KOPT-K1 (cell line): ENCODE data around the gene FPGT.
"Not testable (repeated sequence)": the region's sequence is repeated elsewhere in the genome, so short reads cannot be mapped to it uniquely, and the experiment has no call there.

Source experiments
- H3K27ac ChIP-seq: fragments of 200-600 bp; sonication (generic); 2 replicates; pipeline ENCODE4 v1.5.1; 2016; ENCODE audit warnings: antibody characterized with exemption, mild to moderate bottlenecking, low read depth, low read length; ENCODE audit not compliant: poor library complexity, severe bottlenecking
- H3K36me3 ChIP-seq: fragments of 200-600 bp; sonication (generic); 2 replicates; pipeline ENCODE4 v1.5.1; 2017; ENCODE audit warnings: antibody characterized with exemption, mild to moderate bottlenecking, low read length, moderate library complexity; ENCODE audit not compliant: insufficient read depth
- H3K9me3 ChIP-seq: fragments of 200-600 bp; sonication (generic); 2 replicates; pipeline ENCODE4 v1.5.1; 2017; ENCODE audit warnings: antibody characterized with exemption, low read length, mild to moderate bottlenecking; ENCODE audit not compliant: insufficient read depth, poor library complexity, severe bottlenecking

The FPGT gene

DNA sequence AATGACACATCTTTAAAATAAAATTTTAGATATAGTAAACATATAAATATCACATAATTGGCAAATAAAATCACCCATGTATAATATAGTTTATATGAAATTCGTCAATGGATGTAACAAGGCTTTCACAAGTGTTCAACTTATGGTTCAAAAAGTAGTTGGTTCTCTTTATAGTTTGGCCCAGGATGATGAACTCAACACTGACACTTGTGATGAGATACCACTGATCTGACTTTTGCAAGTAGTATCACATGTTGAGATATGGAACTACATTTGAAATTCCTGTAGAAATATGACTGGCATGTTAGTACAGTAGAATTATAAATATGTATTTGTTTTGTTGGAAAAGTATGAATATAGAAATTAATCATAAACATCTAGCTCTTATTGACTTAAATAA is 39.0 kb downstream of the FPGT start:
- H3K27ac ChIP-seq, result no peak overlapping the region
- H3K36me3 ChIP-seq, result no peaks in the 10 kb centered on the region
- H3K9me3 ChIP-seq, result no peaks in the 10 kb centered on the region

- no peaks in the 10 kb centered on the region for H3K36me3 ChIP-seq
- no peaks in the 10 kb centered on the region for H3K9me3 ChIP-seq
- H3K27ac ChIP-seq, result no peak overlapping the region
These were observed 39.7 kb downstream of the FPGT start for GRCh38 chr1:74237787-74238186.

DNA sequence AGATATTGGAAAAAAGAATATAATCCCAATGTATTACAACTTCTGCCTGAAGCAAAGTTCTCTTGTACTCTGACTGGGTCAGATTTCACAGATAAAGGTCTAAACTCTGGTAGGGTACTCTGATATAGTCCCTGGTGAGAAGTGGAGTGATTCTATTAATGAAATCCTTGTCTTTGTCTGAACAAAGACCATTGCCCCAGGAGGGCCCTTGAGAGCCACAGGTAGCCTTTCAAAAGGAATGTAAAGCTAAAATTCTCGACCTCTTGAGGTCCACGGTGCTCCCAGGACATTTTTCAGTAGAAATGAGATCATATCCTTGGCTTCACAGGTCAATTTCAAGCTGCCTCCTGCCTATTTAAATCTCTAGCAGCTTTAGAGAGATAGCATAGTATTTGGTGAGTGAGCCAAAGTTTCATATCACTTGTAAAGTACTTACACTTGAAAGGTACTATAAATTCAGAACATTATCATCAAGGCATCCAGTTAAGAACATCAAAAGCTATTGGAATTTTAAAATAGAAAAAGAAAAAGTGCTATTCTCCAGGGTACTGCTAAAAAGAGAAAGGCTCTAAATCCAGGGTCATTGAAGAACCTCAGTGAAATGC is 47.2 kb downstream of the FPGT start:
- no peaks in the 10 kb centered on the region for H3K36me3 ChIP-seq
- no peaks in the 10 kb centered on the region for H3K9me3 ChIP-seq
- no peak overlapping the region for H3K27ac ChIP-seq

- Histone ChIP-seq H3K36me3 (no peaks in the 10 kb centered on the region), H3K9me3 (no peaks in the 10 kb centered on the region), H3K27ac (no peak overlapping the region)
These were observed 48.3 kb downstream of the FPGT start for GRCh38 chr1:74246315-74246714.

DNA sequence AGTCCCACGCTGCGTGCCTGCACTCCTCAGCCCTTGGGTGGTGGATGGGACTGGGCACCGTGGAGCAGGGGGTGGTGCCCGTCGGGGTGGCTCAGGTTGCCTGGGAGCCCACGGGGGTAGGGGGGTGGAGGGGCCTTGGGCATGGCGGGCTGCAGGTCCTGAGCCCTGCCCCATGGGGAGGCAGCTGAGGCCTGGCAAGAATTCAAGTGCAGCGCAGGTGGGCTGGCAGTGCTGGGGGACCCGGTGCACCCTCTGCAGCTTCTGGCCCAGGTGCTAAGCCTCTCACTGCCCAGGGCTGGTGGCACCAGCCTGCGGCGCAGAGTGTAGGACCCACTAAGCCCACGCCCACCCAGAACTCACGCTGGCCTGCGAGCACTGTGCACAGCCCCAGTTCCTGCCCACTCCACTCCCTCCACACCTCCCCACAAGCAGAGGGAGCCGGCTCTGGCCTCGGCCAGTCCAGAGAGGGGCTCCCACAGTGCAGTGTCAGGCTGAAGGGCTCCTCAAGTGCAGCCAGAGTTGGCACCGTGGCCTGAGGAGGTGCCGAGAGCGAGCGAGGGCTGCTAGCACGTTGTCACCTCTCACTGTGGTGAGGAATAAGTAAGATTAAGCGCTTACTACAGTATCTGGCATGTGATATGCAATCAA is 50.0 kb downstream of the FPGT start:
- H3K9me3 ChIP-seq, result no peaks in the 10 kb centered on the region
- H3K27ac ChIP-seq, result no peak overlapping the region
- no peaks in the 10 kb centered on the region for H3K36me3 ChIP-seq

GRCh38 chr1:74253243-74253824 is 55.3 kb downstream of the FPGT start:
- not testable (repeated sequence) for H3K27ac ChIP-seq, H3K9me3 ChIP-seq, H3K36me3 ChIP-seq
